ENCODE measurements around the gene ADSS1.

DNA sequence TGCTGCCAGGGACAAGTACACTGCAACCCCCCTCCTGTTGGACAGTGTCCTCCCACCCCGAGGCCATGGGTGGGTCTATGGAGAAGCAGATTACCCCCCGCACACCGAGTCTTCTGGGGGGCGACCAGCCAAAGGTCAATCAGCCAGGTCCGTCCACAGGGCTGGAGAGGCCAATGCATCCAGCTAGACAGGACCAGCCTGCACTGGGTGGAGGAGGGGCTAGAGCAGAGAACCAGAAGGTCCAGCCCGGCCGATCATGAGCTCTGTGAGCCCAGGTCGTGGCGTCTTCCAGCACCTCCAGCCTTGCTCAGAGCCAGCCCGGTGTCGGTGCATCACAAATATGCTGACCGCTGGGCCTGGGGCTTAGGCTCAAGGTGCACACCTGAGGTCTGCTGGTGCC, 8.2 kb upstream of the ADSS1 start:
- TF ChIP-seq, protein P1, sequence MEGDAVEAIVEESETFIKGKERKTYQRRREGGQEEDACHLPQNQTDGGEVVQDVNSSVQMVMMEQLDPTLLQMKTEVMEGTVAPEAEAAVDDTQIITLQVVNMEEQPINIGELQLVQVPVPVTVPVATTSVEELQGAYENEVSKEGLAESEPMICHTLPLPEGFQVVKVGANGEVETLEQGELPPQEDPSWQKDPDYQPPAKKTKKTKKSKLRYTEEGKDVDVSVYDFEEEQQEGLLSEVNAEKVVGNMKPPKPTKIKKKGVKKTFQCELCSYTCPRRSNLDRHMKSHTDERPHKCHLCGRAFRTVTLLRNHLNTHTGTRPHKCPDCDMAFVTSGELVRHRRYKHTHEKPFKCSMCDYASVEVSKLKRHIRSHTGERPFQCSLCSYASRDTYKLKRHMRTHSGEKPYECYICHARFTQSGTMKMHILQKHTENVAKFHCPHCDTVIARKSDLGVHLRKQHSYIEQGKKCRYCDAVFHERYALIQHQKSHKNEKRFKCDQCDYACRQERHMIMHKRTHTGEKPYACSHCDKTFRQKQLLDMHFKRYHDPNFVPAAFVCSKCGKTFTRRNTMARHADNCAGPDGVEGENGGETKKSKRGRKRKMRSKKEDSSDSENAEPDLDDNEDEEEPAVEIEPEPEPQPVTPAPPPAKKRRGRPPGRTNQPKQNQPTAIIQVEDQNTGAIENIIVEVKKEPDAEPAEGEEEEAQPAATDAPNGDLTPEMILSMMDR (IDR thresholded peaks at IDR 0.05): no peak
- TF ChIP-seq POLR2A (IDR thresholded peaks at IDR 0.05) (no peak), POLR2AphosphoS5 (IDR thresholded peaks at IDR 0.05; ENCODE audit: insufficient read depth in 1 of 2, low read depth in 1 of 2) (no peak)

All from vagina (tissue), 2 donors.